Body of pancreas (tissue), 4 donors: Measurements from ENCODE around the gene SLCO3A1.

Experiments used
- POLR2A ChIP-seq, 3 donors: fragments of 450-650 bp; IDR thresholded peaks; one replicate each; pipeline ENCODE4 v1.6.1; 2016; ENCODE audit warnings: antibody characterized with exemption in 3 of 3, mild to moderate bottlenecking in 2 of 3
- TF ChIP-seq, protein P1 (sequence below), 7 experiments: fragments of 450-650 bp in 4 of 7; fragments of 200-600 bp in 3 of 7; sonication (generic) in 3 of 7; IDR thresholded peaks; one replicate each; pipeline ENCODE4 v1.5.1; 2016 to 2019; ENCODE audit warnings: antibody characterized with exemption in 7 of 7

DNA sequence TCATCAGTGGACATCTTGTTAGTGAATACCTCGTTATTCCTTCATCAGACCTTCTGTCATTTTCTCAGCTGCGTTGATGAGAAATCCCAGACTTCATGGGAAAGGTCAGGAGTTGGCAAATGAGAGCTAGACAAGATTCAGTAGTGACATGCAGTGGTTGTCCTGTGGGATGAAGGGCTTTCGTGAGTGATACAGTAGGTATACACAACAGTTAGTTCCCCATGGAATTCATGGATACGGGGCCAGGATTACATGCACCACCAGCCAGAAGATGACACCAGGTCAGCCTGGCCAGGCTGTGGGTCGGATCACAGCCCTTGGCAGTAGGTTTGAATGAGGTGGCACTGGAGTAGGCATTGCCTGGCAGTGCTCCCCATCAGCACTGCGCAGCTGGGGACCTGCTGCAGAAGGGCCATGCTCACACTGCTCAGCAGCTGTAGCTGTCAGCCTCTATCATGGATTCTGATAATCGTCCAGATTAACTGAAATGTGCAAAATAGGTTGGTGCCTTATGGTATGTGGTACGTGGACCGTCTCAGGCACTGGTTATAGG, 150.1 kb downstream of the SLCO3A1 start:
- TF ChIP-seq, protein P1, sequence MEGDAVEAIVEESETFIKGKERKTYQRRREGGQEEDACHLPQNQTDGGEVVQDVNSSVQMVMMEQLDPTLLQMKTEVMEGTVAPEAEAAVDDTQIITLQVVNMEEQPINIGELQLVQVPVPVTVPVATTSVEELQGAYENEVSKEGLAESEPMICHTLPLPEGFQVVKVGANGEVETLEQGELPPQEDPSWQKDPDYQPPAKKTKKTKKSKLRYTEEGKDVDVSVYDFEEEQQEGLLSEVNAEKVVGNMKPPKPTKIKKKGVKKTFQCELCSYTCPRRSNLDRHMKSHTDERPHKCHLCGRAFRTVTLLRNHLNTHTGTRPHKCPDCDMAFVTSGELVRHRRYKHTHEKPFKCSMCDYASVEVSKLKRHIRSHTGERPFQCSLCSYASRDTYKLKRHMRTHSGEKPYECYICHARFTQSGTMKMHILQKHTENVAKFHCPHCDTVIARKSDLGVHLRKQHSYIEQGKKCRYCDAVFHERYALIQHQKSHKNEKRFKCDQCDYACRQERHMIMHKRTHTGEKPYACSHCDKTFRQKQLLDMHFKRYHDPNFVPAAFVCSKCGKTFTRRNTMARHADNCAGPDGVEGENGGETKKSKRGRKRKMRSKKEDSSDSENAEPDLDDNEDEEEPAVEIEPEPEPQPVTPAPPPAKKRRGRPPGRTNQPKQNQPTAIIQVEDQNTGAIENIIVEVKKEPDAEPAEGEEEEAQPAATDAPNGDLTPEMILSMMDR (IDR thresholded peaks at IDR 0.05), result no peak
- TF ChIP-seq POLR2A (IDR thresholded peaks at IDR 0.05), result no peak
